KMS-11 (cell line): Measurements from ENCODE around the gene TMEM176A.
"Not testable (repeated sequence)": the region's sequence is repeated elsewhere in the genome, so short reads cannot be mapped to it uniquely, and the experiment has no call there.

Experiments used
- H2AFZ ChIP-seq: fragments of 200-600 bp; sonication (generic); 2 replicates; pipeline ENCODE4 v1.6.1; 2016; ENCODE audit warnings: antibody characterized with exemption, mixed run types, low read depth
- H3K27ac ChIP-seq: fragments of 200-600 bp; sonication (generic); 2 replicates; pipeline ENCODE4 v1.6.1; 2016; ENCODE audit warnings: mild to moderate bottlenecking, mixed run types
- H3K27me3 ChIP-seq: fragments of 200-600 bp; sonication (generic); 2 replicates; pipeline ENCODE4 v1.6.1; 2017; ENCODE audit warnings: mild to moderate bottlenecking, low read depth, mixed run types, moderate library complexity; ENCODE audit not compliant: insufficient read depth
- H3K36me3 ChIP-seq: fragments of 200-600 bp; sonication (generic); 2 replicates; pipeline ENCODE4 v1.6.1; 2017; ENCODE audit warnings: mild to moderate bottlenecking, mixed run types; ENCODE audit not compliant: insufficient read depth
- H3K4me1 ChIP-seq: fragments of 200-600 bp; sonication (generic); 2 replicates; pipeline ENCODE4 v1.6.1; 2016; ENCODE audit warnings: mild to moderate bottlenecking, low read depth, mixed run types; ENCODE audit not compliant: poor library complexity, severe bottlenecking
- H3K4me2 ChIP-seq: fragments of 200-600 bp; sonication (generic); 2 replicates; pipeline ENCODE4 v1.7.0; 2016; ENCODE audit warnings: mild to moderate bottlenecking, mixed run types
- H3K4me3 ChIP-seq: fragments of 200-600 bp; sonication (generic); IDR thresholded peaks from 2 replicates; pipeline ENCODE4 v1.6.1; 2017; ENCODE audit warnings: low read depth, low read length, mixed read lengths; ENCODE audit not compliant: insufficient read depth
- H3K79me2 ChIP-seq: fragments of 200-600 bp; sonication (generic); 2 replicates; pipeline ENCODE4 v1.6.1; 2016; ENCODE audit warnings: low read depth, mixed run types; ENCODE audit not compliant: insufficient read depth
- H3K9ac ChIP-seq: fragments of 200-600 bp; sonication (generic); 2 replicates; pipeline ENCODE4 v1.6.1; 2016; ENCODE audit warnings: mild to moderate bottlenecking, mixed run types
- H4K20me1 ChIP-seq: fragments of 200-600 bp; sonication (generic); 2 replicates; pipeline ENCODE4 v1.6.1; 2016; ENCODE audit warnings: mild to moderate bottlenecking, mixed run types; ENCODE audit not compliant: insufficient read depth
- TF ChIP-seq, protein P1 (sequence below): fragments of 200-600 bp; sonication (generic); conservative IDR thresholded peaks from 2 replicates; pipeline ENCODE4 v1.6.1; 2017; ENCODE audit warnings: low read depth, mild to moderate bottlenecking, antibody characterized with exemption, low read length, moderate library complexity, mixed read lengths

TMEM176A gene

DNA sequence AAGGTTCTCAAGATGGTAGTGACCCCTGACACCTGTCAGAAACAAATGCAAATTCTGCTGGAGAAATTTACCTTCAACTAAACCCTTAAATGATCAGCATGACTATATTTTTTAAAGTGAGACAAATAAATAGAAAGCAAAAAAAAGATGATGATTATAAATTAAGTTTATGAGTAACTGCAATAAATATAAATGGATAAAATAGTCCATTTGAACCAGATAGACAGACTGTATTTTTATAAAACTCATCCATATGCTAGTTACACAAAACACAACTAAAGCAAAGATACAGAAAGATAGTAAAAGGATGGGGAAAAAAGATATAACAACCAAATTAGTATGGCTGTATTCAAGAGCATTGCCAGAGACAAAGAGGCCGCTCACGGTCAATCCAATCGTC lies 5.9 kb downstream of the TMEM176A start:
- H3K4me1 ChIP-seq = no peaks in the 10 kb centered on the region
- no peaks in the 10 kb centered on the region for H3K27me3 ChIP-seq
- no peaks in the 10 kb centered on the region for H3K79me2 ChIP-seq
- H2AFZ ChIP-seq = no peak overlapping the region
- H3K4me2 ChIP-seq = no peak overlapping the region
- H3K9ac ChIP-seq = no peak overlapping the region
- TF ChIP-seq, protein P1, sequence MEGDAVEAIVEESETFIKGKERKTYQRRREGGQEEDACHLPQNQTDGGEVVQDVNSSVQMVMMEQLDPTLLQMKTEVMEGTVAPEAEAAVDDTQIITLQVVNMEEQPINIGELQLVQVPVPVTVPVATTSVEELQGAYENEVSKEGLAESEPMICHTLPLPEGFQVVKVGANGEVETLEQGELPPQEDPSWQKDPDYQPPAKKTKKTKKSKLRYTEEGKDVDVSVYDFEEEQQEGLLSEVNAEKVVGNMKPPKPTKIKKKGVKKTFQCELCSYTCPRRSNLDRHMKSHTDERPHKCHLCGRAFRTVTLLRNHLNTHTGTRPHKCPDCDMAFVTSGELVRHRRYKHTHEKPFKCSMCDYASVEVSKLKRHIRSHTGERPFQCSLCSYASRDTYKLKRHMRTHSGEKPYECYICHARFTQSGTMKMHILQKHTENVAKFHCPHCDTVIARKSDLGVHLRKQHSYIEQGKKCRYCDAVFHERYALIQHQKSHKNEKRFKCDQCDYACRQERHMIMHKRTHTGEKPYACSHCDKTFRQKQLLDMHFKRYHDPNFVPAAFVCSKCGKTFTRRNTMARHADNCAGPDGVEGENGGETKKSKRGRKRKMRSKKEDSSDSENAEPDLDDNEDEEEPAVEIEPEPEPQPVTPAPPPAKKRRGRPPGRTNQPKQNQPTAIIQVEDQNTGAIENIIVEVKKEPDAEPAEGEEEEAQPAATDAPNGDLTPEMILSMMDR = no peak
- H4K20me1 ChIP-seq = no peaks in the 10 kb centered on the region
- no peak overlapping the region for H3K4me3 ChIP-seq
- H3K36me3 ChIP-seq = no peaks in the 10 kb centered on the region
- H3K27ac ChIP-seq = no peak overlapping the region

DNA sequence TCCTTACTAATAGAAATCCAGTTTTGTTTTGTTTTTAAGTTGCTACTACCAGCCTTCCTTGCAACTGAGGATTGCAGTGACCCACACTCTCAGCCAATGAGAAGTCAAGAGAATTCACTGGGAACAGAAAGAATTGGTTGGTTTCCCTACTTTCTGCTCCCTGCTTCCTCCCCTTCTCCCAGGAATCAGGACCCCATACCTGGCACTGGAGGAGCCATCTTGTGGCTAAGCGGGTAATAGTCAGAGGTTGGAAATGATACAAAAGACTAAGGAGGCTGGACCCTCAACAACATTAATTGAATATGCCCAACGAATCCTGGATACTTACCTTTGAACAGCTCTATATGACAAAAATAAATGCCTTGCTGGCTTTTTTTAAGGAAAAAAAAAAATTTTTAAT lies 6.3 kb downstream of the TMEM176A start:
- Histone ChIP-seq H4K20me1 (no peaks in the 10 kb centered on the region), H3K36me3 (no peaks in the 10 kb centered on the region), H3K4me1 (no peaks in the 10 kb centered on the region), H3K27ac (no peak overlapping the region), H2AFZ (no peak overlapping the region), H3K79me2 (no peaks in the 10 kb centered on the region), H3K9ac (no peak overlapping the region), H3K4me2 (no peak overlapping the region), H3K27me3 (no peaks in the 10 kb centered on the region), H3K4me3 (no peak overlapping the region)
- TF ChIP-seq, protein P1 = no peak

DNA sequence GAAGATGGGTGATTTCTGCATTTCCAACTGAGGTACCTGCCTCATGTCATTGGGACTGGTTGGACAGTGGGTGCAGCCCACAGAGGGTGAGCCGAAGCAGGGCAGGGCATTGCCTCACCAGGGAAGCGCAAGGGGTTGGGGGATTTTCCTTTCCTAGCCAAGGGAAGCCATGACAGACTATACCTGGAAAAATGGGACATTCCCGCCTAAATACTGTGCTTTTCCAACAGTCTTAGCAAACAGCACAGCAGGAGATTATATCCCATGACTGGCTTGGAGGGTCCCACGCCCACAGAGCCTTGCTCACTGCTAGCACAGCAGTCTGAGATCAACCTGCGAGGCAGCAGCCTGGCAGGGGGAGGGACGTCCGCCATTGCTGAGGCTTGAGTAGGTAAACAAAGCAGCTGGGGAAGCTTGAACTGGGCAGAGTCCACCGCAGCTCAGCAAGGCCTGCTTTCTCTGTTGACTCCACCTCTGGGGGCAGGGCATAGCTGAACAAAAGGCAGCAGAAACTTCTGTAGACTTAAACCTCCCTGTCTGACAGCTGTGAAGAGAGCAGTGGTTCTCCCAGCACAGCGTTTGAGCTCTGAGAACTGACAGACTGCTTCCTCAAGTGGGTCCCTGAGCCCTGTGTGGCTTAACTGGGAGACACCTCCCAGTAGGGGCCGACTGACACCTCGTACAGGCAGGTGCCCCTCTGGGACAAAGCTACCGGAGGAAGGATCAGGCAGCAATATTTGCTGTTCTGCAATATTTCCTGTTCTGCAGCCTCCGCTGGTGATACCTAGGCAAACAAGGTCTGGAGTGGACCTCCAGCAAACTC lies 7.3 kb downstream of the TMEM176A start:
- H4K20me1 ChIP-seq, H3K79me2 ChIP-seq, H2AFZ ChIP-seq, H3K27me3 ChIP-seq, H3K27ac ChIP-seq, H3K36me3 ChIP-seq, H3K4me3 ChIP-seq, H3K9ac ChIP-seq, H3K4me2 ChIP-seq, H3K4me1 ChIP-seq: not testable (repeated sequence)

DNA sequence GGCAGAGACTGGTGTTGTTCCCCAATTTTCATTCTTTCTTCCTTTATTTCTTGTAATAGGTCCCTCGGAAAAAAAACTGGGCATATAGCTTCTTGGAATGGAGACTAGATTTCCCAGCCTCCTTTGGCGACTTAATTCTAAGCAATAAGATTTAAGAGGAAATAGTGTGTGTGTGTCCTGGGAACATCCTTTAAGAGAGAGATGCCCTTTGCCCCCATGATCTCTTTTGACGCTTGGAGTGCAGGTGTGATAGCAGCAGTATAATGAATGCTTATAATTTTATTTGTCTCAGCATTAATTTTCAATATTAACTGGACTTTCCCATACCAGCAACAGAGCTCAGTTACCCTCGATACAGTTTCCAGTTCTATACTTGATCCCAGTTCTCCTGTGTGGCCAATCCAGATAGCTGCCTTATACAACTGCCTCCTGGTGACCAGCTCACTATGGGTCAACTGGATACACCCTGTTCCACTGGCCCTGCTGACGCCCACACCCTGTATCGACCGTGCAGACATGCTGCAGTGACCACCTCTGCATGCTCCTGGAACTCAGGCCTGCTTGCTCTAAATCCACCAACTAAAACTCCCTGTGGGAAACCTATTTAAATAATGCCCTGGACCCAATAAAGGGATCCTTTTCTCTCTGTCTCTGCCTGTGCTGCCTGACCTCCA lies 13.9 kb downstream of the TMEM176A start:
- H3K9ac ChIP-seq = no peak overlapping the region
- no peaks in the 10 kb centered on the region for H3K27me3 ChIP-seq
- H3K4me1 ChIP-seq = no peaks in the 10 kb centered on the region
- no peak overlapping the region for H2AFZ ChIP-seq
- TF ChIP-seq, protein P1 = no peak
- H3K4me2 ChIP-seq = no peak overlapping the region
- H3K36me3 ChIP-seq = no peaks in the 10 kb centered on the region
- no peak overlapping the region for H3K27ac ChIP-seq
- no peaks in the 10 kb centered on the region for H4K20me1 ChIP-seq
- H3K79me2 ChIP-seq = no peaks in the 10 kb centered on the region
- H3K4me3 ChIP-seq = no peak overlapping the region

DNA sequence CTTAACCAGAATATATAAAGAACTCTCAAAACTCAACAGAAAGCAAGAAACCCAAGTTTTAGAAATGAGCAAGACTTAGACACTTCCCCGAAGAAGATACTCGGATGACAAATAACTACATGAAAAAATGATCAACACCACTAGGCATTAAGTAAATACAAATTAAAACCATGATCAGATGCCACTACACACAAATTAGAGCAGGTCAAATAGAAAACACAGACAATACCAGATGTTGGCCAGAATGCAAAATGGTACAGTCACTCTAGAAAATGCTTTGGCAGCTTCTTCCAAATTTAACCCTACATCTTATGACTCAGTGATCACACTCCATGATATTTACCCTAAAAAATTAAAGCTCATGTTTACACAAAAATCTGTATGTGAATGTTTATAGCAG lies 18.4 kb downstream of the TMEM176A start:
- Histone ChIP-seq H3K36me3 (no peaks in the 10 kb centered on the region), H3K4me1 (no peaks in the 10 kb centered on the region), H3K79me2 (no peaks in the 10 kb centered on the region), H2AFZ (no peak overlapping the region), H3K4me2 (no peak overlapping the region), H3K4me3 (no peak overlapping the region), H3K27me3 (no peaks in the 10 kb centered on the region), H3K27ac (no peak overlapping the region), H3K9ac (no peak overlapping the region), H4K20me1 (no peaks in the 10 kb centered on the region)
- TF ChIP-seq, protein P1 = no peak
